HG03280 (cell line): ENCODE measurements around the gene EFNA4.
A peak's percentile ranks its signal among the peaks of the same experiment; 100 is the strongest.

Source experiments
- ATAC-seq: cut with Tn5 transposase; IDR thresholded peaks from one replicate; pipeline ENCODE4 v1.9.1; 2021; ENCODE audit warnings: mild to moderate bottlenecking, moderate library complexity; ENCODE audit not compliant: unreplicated experiment

The EFNA4 gene

GRCh38 chr1:155063550-155064110 is at the start of gene EFNA4:
Gene EFNA4 (plus strand): TSS chr1:155063740. CDS start chr1:155063824, 84 bp downstream.
- peak; percentile 62 for ATAC-seq

- no peak for ATAC-seq
Observed at GRCh38 chr1:155014709-155015508, 48.6 kb upstream of the EFNA4 start.

GRCh38 chr1:155015527-155016230 is 47.9 kb upstream of the EFNA4 start:
- no peak for ATAC-seq

GRCh38 chr1:155016231-155016831 is 47.2 kb upstream of the EFNA4 start:
- ATAC-seq: no peak

- peak; percentile 70 for ATAC-seq
Observed at GRCh38 chr1:155017041-155017945, 46.2 kb upstream of the EFNA4 start.

GRCh38 chr1:155017946-155018316 is 45.6 kb upstream of the EFNA4 start:
- ATAC-seq: no peak

GRCh38 chr1:155018617-155019348 is 44.8 kb upstream of the EFNA4 start:
- no peak for ATAC-seq

- ATAC-seq: no peak
Observed at GRCh38 chr1:155019377-155020245, 43.9 kb upstream of the EFNA4 start.

GRCh38 chr1:155022136-155022926 is 41.2 kb upstream of the EFNA4 start:
- no peak for ATAC-seq

GRCh38 chr1:155022927-155023236 is 40.7 kb upstream of the EFNA4 start:
- ATAC-seq: no peak

GRCh38 chr1:155023627-155024026 is 39.9 kb upstream of the EFNA4 start:
- ATAC-seq: no peak

GRCh38 chr1:155024315-155024714 is 39.2 kb upstream of the EFNA4 start:
- no peak for ATAC-seq

- no peak for ATAC-seq
Observed at GRCh38 chr1:155026154-155026553, 37.4 kb upstream of the EFNA4 start.

GRCh38 chr1:155026588-155026987 is 37.0 kb upstream of the EFNA4 start:
- no peak for ATAC-seq

GRCh38 chr1:155029513-155030242 is 33.9 kb upstream of the EFNA4 start:
- no peak for ATAC-seq

- no peak for ATAC-seq
Observed at GRCh38 chr1:155030243-155030795, 33.2 kb upstream of the EFNA4 start.

- ATAC-seq: no peak
Observed at GRCh38 chr1:155030899-155031298, 32.6 kb upstream of the EFNA4 start.
